Measurements from ENCODE around the gene DPEP2. TPM values are rescaled to one million over a fixed set of nuclear protein-coding genes. Genes with fewer than 3 reads are reported as not detected.

DPEP2 gene, protein sequence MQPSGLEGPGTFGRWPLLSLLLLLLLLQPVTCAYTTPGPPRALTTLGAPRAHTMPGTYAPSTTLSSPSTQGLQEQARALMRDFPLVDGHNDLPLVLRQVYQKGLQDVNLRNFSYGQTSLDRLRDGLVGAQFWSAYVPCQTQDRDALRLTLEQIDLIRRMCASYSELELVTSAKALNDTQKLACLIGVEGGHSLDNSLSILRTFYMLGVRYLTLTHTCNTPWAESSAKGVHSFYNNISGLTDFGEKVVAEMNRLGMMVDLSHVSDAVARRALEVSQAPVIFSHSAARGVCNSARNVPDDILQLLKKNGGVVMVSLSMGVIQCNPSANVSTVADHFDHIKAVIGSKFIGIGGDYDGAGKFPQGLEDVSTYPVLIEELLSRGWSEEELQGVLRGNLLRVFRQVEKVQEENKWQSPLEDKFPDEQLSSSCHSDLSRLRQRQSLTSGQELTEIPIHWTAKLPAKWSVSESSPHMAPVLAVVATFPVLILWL
- total RNA-seq = not detected in 2 replicates

DNA sequence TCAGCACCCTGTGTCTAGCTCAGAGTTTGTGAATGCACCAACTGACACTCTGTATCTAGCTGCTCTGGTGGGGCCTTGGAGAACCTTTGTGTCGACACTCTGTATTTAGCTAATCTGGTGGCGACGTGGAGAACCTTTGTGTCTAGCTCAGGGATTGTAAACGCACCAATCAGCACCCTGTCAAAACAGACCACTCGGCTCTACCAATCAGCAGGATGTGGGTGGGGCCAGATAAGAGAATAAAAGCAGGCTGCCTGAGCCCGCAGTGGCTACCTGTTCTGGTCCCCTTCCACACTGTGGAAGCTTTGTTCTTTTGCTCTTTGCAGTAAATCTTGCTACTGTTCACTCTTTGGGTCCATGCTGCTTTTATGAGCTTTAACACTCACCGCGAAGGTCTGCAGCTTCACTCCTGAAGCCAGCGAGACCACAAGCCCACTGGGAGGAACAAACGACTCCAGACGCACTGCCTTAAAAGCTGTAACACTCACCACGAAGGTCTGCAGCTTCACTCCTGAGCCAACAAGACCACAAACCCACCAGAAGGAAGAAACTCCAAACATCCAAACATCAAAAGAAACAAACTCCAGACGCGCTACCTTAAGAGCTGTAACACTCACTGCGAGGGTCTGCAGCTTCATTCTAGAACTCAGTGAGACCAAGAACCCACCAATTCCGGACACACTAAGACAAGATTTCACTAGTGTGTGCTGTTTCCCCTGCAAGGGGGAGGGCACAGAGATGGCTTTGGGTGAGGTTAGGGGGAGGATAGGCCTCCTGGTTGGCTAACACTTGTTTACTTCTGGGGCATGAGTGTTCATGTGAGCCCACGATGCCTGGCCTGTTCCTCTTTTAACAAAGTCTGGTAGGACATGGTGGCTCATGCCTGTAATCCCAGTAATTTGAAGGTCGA is at the start of gene DPEP2:
Gene DPEP2 (minus strand): TSS at position 706 of the 910 bp plus-strand sequence. CDS start 6,272 bp downstream, outside the sequence.

DNA sequence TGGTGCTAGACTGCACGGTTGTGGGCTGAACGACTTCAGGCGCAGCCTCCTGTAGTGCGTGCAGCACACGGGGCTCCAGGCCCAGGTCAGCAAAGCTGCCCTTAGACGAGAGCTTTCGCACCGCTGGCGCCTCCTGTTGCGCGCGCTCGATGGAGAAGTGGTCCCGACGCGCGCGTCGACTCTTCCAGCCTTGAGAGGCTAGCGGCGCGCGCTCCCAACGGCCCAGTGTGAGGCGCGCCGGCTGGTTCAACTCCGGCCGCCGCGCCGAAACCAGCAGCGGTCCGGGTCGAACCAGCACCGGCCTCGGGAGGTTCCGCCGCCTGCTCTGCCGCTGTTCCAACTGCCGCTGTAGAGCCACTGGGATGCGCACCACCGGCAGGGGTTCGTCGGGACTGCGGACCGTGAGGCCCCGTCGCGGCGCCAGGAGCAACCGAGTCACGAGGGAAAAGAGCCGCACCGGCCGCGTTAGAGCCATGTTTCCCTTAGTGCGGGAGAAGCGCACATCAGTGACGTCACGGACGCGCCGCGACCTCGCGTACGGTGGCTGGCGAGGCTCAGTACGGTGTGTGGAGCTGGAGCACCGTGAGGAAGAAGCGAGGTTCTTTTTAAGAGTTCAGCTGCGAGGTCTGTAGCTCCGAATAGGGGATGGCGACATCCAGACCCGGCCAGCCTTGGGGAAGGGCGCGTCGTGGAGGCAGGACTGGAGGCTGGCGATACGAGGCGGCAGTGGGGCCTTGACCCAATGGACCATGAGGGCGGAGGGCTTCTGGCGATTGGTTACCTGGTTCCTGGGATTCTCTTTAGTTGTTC is 23.6 kb upstream of the DPEP2 start, which contains the start of the genes DDX28 and DUS2:
Gene DDX28 (minus strand): TSS at position 505 of the 810 bp plus-strand sequence. CDS start 30 bp downstream, at position 475.
Gene DUS2 (plus strand): TSS at position 557 of the 810 bp plus-strand sequence. CDS start 14,740 bp downstream, outside the sequence.

GRCh38 chr16:68015681-68016080 is 16.4 kb upstream of the DPEP2 start, which contains the start of gene DPEP2NB:
Gene DPEP2NB (minus strand): TSS chr16:68015911. CDS start chr16:68015770, 141 bp downstream.

GRCh38 chr16:67979955-67980678 is 19.2 kb downstream of the DPEP2 start, which contains the start of gene DPEP3:
Gene DPEP3 (minus strand): TSS chr16:67980499. CDS start chr16:67980380, 119 bp downstream.

GRCh38 chr16:67968400-67969253 is 30.7 kb downstream of the DPEP2 start, which contains the start of gene SLC12A4:
Gene SLC12A4 (minus strand): TSS chr16:67968637. CDS start chr16:67968553, 84 bp downstream.

DNA sequence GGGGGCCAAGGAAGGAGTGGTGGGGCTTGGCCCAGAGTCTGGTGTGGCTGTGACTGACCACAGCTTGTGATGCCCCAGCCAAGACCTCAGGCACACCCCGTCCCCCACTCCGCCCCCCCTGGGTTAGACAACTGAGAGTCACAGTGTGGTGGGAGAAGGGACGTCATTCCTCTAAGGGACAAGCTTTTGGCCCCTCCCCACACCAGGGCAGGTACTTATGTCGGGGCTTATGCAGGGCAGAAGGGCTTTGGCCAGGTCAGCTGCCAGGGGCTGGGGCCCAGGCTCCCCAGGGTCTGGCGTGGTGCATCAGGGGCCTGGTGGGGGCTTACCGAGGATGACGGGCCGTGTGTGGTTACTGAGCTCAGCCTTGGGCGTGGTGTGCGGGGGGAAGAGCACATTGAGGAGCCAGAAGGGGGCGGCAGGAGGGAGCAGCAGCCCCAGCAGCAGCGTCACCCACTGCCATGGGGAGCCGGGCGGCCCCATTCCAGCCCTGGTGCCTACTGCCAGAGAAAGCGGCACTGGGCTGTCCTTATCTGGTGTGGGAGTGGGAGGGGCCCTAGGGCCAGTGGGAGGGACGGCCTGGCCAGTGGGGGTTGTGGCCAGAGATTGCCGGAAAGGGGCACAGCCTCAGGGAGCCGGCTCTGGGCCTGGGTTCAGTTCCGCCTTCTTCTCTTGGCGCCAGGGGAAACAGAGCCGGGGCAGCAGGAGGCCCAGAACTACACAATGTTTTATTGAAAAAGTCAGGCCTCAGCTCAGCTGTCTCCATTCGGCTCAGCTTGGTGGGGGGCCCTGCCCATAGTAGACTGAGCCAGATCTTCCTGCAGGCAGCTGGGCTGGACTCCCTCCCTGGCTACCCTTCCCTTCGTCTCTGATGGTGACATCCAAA is 55.4 kb downstream of the DPEP2 start, which contains the start of gene LCAT:
Gene LCAT (minus strand): TSS at position 502 of the 886 bp plus-strand sequence. CDS start 19 bp downstream, at position 483.

Small RNAs within 50 kb of the gene (small RNA-seq; reads per million reads assigned to genes)
- gene RNU6-359P = not detected

Other genes starting within 250 kb of the DPEP2 start
- 7.2 and 7.5 TPM in 2 replicates for gene RANBP10, start 192.9 kb downstream of the DPEP2 start, total RNA-seq
- 0.49 and 1.3 TPM in 2 replicates for gene TSNAXIP1, start 192.6 kb downstream of the DPEP2 start, total RNA-seq
- gene THAP11, start 157.2 kb downstream of the DPEP2 start, total RNA-seq = 30.0 and 34.6 TPM in 2 replicates
- gene NUTF2, start 152.6 kb downstream of the DPEP2 start, total RNA-seq = 111 and 129 TPM in 2 replicates
- 35.6 and 36.8 TPM in 2 replicates for gene CENPT, start 151.8 kb downstream of the DPEP2 start, total RNA-seq
- gene EDC4, start 126.4 kb downstream of the DPEP2 start, total RNA-seq = 53.2 and 64.1 TPM in 2 replicates
- not detected in 2 replicates for gene NRN1L, start 114.6 kb downstream of the DPEP2 start, total RNA-seq
- 14.5 and 16.4 TPM in 2 replicates for gene PSKH1, start 106.2 kb downstream of the DPEP2 start, total RNA-seq
- 1.1 and 1.3 TPM in 2 replicates for gene CTRL, start 67.6 kb downstream of the DPEP2 start, total RNA-seq
- gene PSMB10, start 62.6 kb downstream of the DPEP2 start, total RNA-seq = 63.9 and 73.6 TPM in 2 replicates
- gene LCAT, start 55.4 kb downstream of the DPEP2 start, total RNA-seq = 9.6 and 11.2 TPM in 2 replicates
- gene SLC12A4, start 30.8 kb downstream of the DPEP2 start, total RNA-seq = 82.1 and 92.5 TPM in 2 replicates
- not detected in 2 replicates for gene DPEP3, start 19.0 kb downstream of the DPEP2 start, total RNA-seq
- gene DPEP2NB, start 16.4 kb upstream of the DPEP2 start, total RNA-seq = not detected in 2 replicates
- gene DDX28, start 23.7 kb upstream of the DPEP2 start, total RNA-seq = 11.8 and 12.4 TPM in 2 replicates
- gene DUS2, start 23.8 kb upstream of the DPEP2 start, total RNA-seq = 15.3 and 15.7 TPM in 2 replicates
- 33.8 and 40.6 TPM in 2 replicates for gene NFATC3, start 85.9 kb upstream of the DPEP2 start, total RNA-seq
- 0.12 and 0.16 TPM in 2 replicates for gene ESRP2, start 236.6 kb upstream of the DPEP2 start, total RNA-seq
- gene PLA2G15, start 245.9 kb upstream of the DPEP2 start, total RNA-seq = 21.7 and 27.8 TPM in 2 replicates